Thoracic aorta (tissue), 2 donors: ENCODE measurements around the gene GFAP. TPM values are rescaled to one million over a fixed set of nuclear protein-coding genes. Genes with fewer than 3 reads are reported as not detected.

Experiments
- ATAC-seq: fragments of 150-250 bp; one replicate; pipeline ENCODE4 v1.8.0; 2017; ENCODE audit warnings: low read depth; ENCODE audit not compliant: insufficient number of reproducible peaks, low FRiP score
- DNase-seq: peaks from one replicate; pipeline ENCODE4 v3.0.0-alpha.2; 2020; ENCODE audit warnings: low spot score
- H3K27ac ChIP-seq, 2 donors: fragments of 200-600 bp; sonication (generic); 1 replicate in 1 of 2; 2 replicates in 1 of 2; pipeline ENCODE4 v1.5.1; 2016; ENCODE audit warnings: mild to moderate bottlenecking in 2 of 2, moderate library complexity in 2 of 2
- H3K27me3 ChIP-seq: fragments of 200-600 bp; sonication (generic); replicated peaks from 2 replicates; pipeline ENCODE4 v1.6.0; 2016; ENCODE audit warnings: mild to moderate bottlenecking; ENCODE audit not compliant: insufficient read depth
- H3K36me3 ChIP-seq: fragments of 200-600 bp; sonication (generic); one replicate; pipeline ENCODE4 v1.5.1; 2016
- H3K4me1 ChIP-seq, 2 donors: fragments of 200-600 bp; sonication (generic); 1 replicate in 1 of 2; 2 replicates in 1 of 2; pipeline versions ENCODE4 v1.5.1 to v1.6.0; 2016; ENCODE audit warnings: low read depth in 2 of 2, mild to moderate bottlenecking in 1 of 2; ENCODE audit not compliant: control insufficient read depth in 1 of 2
- H3K4me3 ChIP-seq: fragments of 200-600 bp; sonication (generic); 2 replicates; pipeline ENCODE4 v1.5.1; 2016; ENCODE audit warnings: mild to moderate bottlenecking
- H3K9me3 ChIP-seq: fragments of 200-600 bp; sonication (generic); 2 replicates; pipeline ENCODE4 v1.5.1; 2016
- total RNA-seq, 2 donors: library from RNA; depleted of rRNA; stranded (reverse); fragments of >200 nt; gene quantifications; one replicate each; pipeline versions ENCODE4 v1.1.0 to v1.2.3, GENCODE V29; 2016
- TF ChIP-seq, protein P1 (sequence below): fragments of 200-600 bp; sonication (generic); IDR thresholded peaks from one replicate; pipeline ENCODE4 v1.5.1; 2019; ENCODE audit warnings: antibody characterized with exemption

Gene GFAP
- total RNA-seq, 2 donors from 2014 or later = 14.6 TPM; not detected in 1

- no peak for DNase-seq
- Histone ChIP-seq H3K36me3 (no peaks in the 10 kb centered on the region), H3K9me3 (no peaks in the 10 kb centered on the region)
Measured at GRCh38 chr17:44942456-44942855, 27.2 kb upstream of the GFAP start.

GRCh38 chr17:44941712-44942331 lies 26.5 kb upstream of the GFAP start:
- Histone ChIP-seq H3K9me3 (no peaks in the 10 kb centered on the region), H3K4me1 (peaks cover 0 to 1% of the 10 kb centered on the region in 2 donors), H3K4me3 (no peak overlapping the region), H3K27me3 (no peaks in the 10 kb centered on the region), H3K36me3 (no peaks in the 10 kb centered on the region), H3K27ac (no peak overlapping the region)
- DNase-seq = no peak
- TF ChIP-seq, protein P1, sequence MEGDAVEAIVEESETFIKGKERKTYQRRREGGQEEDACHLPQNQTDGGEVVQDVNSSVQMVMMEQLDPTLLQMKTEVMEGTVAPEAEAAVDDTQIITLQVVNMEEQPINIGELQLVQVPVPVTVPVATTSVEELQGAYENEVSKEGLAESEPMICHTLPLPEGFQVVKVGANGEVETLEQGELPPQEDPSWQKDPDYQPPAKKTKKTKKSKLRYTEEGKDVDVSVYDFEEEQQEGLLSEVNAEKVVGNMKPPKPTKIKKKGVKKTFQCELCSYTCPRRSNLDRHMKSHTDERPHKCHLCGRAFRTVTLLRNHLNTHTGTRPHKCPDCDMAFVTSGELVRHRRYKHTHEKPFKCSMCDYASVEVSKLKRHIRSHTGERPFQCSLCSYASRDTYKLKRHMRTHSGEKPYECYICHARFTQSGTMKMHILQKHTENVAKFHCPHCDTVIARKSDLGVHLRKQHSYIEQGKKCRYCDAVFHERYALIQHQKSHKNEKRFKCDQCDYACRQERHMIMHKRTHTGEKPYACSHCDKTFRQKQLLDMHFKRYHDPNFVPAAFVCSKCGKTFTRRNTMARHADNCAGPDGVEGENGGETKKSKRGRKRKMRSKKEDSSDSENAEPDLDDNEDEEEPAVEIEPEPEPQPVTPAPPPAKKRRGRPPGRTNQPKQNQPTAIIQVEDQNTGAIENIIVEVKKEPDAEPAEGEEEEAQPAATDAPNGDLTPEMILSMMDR = no peak
- ATAC-seq = no peak

More at GRCh38 chr17:44942456-44942855, 27.2 kb upstream of the GFAP start:
- no peak overlapping the region for H3K27ac ChIP-seq
- ATAC-seq = no peak
- H3K4me3 ChIP-seq = no peak overlapping the region
- TF ChIP-seq, protein P1 = no peak
- H3K27me3 ChIP-seq = no peaks in the 10 kb centered on the region
- peaks cover 4 to 8% of the 10 kb centered on the region in 2 donors for H3K4me1 ChIP-seq

DNA sequence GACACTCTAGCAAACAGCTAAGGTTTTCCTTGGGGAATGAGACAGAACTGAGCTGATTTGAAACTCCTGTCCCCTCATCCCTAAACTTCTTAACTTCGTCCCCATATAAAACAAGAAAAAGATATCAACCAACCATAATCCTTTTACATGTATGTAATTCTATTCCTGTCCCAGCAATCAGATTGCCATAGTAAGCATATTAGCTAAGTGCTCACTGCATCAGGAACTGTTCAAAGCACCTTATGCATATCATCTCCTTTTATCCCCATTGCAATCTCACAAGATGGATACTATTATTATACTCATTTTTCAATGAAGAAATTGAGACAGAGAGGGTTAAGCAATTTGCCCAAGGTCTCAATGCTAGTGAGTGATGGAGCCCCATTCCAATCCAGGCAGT lies 25.5 kb upstream of the GFAP start:
- Histone ChIP-seq H3K36me3 (no peaks in the 10 kb centered on the region), H3K27ac (no peak overlapping the region), H3K9me3 (no peaks in the 10 kb centered on the region), H3K4me1 (no peaks in the 10 kb centered on the region), H3K4me3 (no peak overlapping the region), H3K27me3 (no peaks in the 10 kb centered on the region)
- TF ChIP-seq, protein P1 = no peak
- DNase-seq (no peak), ATAC-seq (no peak)

DNA sequence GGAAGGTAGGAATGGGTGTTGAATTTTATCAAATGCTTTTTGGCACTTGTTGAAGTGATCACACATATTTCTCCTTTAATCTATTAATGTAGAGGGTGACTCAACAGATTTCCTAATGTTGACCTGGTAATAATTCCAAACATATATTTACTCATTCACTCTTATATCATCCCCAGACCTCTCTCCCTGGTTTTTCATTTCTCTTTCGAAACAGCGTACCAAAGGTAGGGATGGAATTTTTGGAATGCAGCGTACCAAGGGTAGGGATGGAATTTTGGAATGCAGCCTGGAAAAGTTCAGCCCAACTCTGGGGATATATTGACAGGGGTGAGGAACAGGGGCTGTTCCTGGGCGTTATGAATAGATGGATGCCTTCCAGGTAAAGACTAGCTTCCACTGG lies 25.0 kb upstream of the GFAP start:
- H3K27ac ChIP-seq = no peak overlapping the region
- H3K4me3 ChIP-seq = no peak overlapping the region
- no peak for DNase-seq
- ATAC-seq = no peak
- H3K9me3 ChIP-seq = no peaks in the 10 kb centered on the region
- H3K27me3 ChIP-seq = no peaks in the 10 kb centered on the region
- H3K4me1 ChIP-seq = no peaks in the 10 kb centered on the region
- TF ChIP-seq, protein P1 = no peak
- H3K36me3 ChIP-seq = no peaks in the 10 kb centered on the region

- ATAC-seq (no peak), DNase-seq (no peak)
- no peaks in the 10 kb centered on the region for H3K27me3 ChIP-seq
- no peak overlapping the region for H3K4me3 ChIP-seq
- TF ChIP-seq, protein P1 = no peak
- no peaks in the 10 kb centered on the region for H3K4me1 ChIP-seq
- no peaks in the 10 kb centered on the region for H3K9me3 ChIP-seq
- no peak overlapping the region for H3K27ac ChIP-seq
- H3K36me3 ChIP-seq = no peaks in the 10 kb centered on the region
Measured at GRCh38 chr17:44935116-44935515, 19.8 kb upstream of the GFAP start.
